Activated T-cell treated with anti-CD3 and anti-CD28 coated beads, Interleukin-2, amount 50 U/mL, for 1 hour (primary cell): ENCODE measurements around the gene FASN.
A peak's percentile ranks its signal among the peaks of the same experiment; 100 is the strongest.

Experiments used
- DNase-seq: peaks from one replicate; pipeline ENCODE4 v3.0.0-alpha.2; 2020

FASN gene

DNA sequence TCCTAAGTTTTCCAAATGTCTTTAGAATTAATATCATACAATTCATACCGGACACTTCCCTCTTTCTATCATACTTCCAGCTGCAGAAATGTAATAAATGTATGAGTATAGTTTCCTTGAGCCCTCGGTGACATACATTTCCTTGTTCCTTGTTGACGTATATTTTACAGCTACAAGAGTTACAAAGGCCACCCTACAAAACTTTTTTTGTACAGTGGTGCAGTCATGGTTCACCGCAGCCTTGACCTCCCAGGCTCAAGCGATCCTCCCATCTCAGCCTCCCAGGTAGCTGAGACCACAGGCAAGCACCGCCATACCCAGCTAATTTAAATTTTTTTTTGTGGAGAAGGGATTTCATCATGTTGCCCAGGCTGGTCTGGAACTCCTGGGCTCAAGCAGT, 25.2 kb downstream of the FASN start:
- DNase-seq: no peak

DNA sequence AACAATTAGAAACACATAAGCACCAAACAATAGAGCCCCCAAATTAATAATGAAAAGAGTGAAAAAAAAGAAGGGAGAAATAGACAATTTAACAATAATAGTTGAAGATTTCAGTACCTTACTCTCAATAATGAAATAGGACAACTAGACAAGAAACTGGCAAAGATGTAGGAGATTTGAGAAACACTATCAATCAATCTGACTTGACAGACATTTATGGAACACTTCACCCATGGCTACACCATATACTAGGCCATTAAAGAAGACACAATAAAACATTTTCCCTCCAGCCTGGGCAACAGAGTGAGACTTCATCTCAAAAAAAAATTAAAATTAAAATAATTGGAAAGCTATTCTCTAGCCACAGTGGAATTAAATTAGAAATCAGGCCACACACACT, 27.4 kb downstream of the FASN start:
- DNase-seq: no peak

DNA sequence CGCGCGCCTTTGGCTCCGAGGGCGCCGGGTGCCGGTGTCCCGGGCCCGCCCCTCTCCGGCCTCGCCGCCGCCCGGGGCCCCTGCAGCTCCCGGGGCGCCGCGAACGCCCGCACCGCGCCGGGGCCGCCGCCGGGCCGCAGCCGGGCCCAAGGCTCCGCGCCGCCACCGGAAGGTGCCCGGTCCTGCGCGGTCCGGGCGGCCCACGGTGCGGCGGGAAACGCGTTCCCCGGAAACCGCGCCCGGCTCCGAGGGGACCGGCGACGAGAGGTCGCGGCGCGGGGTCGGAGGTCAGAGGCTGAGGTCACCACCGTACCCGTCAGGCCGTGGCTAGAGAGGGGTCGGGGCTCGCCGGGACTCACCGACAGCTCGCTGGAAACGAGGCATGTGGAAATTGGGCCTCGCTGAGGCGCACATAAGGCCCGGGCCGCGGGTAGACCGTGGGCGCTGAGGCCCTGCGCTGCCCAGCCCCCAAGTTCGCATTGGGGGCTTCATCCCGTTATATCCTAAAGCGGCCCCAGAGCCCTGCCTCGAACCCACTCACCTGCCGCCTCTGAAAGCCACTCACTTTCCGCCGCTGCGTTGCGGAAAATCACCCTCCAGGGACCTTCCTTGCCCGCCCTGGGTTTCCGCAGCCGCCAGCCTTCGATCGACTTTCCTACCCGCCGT, 32.3 kb downstream of the FASN start, which contains the start of gene DUS1L:
Gene DUS1L (minus strand): TSS at position 167 of the 666 bp plus-strand sequence. CDS start 745 bp downstream, outside the sequence.
- peak; percentile 81 for DNase-seq

DNA sequence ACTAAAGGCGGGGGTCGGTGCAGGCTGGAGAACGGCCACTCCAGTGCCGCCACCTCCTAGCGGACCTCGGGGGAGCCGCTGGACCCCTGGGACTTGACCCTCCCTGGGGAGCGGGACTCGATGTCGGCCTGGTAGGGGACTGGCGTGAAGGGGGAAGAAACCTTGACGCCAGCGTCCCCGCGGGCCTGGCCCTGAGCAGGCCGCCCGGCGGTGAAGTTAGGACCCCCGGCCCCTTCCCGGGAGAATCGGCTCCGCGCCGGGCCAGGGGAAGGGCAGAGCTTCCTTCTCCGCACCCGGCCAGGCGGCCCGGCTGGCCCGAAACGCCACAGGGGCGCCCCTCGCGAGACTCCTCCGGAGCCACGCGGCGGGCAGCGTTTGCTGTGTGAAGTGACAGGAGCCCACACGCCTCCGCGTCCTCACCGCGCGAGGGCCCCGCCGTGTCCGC, 32.8 kb downstream of the FASN start:
- no peak for DNase-seq

DNA sequence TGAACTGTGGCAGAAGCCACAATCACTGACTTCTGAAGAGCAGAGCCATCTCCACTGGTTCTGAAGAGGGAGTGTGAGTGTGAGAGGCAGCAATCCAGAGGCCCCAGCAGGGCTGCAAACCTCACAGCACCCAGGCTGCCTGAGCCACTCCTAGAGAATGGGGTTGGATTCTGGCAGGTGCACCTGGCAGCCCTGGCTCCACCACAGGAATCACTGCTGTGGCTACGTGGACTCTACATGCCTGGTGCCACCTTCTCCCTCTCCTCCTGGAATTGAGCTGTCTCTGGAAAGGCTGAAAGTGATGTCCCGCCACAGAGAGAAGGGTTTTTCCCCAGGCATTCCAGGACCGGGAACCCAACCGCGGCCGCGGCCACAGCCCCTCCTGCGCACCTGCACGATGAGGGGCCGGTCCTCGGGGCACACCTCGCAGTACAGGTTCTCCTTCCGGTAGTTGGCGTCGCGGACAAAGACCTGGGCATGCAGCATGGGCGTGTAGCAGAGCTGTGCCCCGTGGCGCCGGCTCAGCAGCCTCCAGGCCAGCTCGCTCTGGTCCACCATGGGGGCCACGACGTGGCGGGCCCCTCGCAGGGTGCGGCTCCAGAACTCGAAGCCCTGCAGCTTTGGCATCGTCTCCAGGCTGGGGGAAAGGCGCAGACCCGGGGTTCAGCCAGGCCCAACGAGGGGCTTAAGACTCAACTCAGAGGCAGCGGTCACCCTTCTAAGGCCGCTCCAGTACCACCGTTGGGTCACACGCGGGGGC, 33.4 kb downstream of the FASN start:
- no peak for DNase-seq

DNA sequence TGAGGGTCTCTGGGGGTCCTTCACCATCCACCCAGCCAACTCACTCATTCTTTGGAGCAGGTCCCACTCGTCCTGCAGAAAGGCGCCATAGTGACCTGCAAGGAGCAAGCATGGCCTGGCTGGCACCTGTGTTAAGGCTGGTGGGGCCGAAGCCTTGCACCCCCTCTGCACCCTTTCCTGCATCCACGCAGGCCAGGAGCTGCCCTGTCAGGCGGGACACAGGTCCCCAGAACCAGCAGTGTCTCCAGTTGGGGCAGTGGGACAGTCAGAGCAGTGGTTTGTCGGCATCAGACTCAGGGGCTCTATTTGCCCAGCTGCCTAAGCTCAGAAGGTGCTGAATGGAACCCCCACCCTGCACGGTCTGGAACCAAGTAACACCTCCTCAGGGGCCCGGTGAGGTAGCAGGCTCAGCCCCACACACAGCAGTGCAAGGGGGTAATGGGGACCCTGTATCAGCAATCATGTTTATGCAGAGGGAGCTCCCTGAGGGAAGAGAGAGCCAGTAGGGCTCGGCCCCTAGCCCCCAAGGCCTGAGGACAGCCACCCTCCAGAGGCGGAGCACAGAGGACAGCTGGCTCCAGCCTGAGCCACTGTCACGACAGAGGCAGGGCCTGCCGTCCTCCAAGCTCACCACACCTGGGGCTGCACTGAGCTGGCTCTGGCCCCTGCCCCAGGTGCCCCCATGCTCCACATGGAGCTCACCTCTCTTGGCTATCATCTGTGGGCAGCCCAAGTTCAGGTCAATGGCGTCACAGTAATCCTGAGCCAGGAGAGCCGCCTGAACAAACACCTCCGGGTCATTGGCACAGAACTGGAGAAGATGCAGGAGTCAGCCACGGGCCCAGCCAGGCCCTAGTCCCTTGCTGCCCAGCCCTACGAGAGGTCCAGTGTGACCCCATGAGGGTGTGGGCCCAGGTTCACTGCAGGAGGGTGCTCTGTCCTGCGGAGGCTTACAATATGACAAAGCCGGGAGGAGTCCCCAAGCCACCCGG, 34.3 kb downstream of the FASN start:
- DNase-seq: no peak

DNA sequence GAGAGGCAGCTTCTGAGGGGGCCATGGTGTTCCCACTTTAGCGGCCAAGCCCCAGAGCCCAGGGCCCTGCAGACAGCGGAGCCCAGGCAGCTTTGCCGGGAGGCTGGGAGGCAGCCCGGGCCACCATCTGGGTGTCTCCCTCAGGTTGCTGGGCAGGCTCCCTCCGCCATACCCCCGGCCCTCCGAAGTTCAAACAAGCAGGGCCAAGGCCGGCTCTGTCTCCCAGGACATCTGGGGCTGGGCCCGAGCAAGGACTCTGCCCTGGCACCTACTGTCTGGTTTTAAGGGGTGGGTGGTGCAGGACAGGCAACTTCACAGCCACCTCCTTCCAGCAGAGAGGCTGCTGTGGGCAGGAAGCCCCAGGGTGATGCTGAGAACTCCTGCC, 35.1 kb downstream of the FASN start:
- DNase-seq: no peak

DNA sequence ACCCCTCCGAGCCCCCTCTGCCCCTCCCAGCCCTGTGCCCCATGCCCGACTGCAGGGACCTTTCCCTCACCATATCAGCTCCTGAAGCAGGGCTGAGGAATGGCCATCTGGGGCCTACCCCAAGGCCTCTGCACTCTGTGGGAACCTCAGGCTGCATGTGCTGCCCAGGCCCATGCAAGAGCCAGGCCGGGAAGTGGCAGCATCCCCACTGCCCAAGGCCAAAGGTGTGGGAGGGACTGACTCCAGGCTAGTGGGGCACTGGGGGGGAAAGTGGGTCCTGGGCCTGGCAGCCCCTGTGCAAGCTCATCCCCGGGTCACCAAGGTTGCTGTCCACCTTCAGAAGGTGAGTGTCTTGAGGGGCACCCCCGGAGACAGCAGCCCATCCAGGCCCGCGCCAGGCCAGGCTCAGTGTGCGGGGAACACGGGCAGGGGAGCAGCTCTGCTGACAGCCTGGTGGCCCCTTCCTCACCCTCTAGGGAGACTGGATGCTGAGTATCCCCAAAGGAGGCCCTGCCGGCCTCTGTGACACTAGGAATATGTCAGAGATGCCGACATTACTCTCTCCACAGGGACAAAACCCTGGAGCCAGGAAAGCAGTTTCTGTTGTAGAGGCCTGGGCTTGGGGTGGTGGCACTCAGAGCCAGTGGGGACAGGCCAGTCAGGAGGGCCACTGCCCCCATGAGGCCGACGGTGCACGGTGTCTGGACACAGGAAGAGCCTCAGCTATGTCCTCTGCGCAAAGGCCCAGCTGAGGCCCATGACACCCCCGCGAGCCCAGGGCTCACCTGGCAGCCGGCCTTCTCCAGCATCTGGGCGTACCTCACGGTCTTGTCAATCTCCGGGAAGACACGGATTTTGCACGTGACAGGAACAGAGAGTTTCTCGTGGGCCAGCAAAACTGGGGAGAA, 35.7 kb downstream of the FASN start:
- DNase-seq: no peak

DNA sequence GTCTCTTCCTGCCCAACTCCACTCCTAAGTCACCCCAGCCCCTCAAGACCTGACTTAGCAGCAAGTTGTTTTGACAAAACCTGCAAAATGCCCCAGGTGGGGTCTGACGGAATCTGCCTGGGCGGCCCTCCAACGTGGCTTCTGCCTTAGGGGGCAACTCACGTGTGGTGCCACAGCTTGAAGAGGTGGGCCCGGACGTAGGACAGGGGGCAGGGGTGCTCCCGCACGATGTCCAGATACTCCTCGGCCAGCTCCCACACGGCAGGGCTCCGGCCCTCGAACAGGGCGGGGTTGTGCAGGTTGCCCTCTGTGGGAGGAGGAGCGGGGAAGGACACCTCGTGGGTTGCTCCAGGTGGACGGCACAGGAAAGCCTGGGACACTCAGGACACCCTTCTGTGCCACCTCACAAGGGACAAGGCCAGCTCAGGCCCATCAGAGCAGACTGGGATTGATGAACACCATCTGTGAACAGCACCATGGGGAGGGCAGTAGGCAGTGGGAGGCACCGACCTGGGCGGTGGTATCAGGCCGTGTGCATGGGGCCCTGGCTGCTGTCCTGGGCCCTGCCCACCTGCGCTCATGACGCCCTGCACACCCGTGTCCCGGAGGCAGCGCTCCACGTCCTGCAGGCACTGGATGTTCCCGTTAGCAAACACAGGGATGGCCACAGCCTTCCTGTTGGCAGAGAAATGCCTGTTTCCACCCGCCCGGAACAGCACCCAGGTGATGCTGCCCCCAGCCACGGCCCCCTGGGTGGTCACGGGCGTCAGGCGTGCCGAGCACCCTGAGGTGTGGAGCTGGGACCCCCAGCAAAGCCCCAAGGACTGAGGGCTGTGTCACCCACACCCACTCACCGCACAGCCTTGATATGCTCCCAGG, 36.8 kb downstream of the FASN start:
- DNase-seq: no peak

DNA sequence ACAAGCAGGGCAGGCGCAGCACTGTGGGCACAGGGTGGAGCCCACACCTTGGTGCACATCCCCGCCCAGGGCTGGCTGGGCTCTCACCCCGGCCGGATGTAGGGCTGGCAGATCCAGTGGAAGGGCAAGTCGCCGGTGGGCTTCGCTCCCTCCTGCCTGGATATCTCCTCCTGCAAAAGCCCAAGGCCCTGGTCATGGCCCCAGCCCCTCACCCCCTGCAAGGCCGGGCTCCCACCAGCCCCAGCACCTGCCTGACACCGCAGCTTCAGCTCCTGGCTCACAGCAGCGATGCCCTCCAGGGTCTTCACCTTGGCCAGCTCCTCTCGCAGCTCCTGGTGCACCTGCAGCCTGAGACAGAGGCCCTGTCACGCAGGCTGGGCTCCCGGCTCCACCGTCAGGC, 37.4 kb downstream of the FASN start:
- DNase-seq: no peak

DNA sequence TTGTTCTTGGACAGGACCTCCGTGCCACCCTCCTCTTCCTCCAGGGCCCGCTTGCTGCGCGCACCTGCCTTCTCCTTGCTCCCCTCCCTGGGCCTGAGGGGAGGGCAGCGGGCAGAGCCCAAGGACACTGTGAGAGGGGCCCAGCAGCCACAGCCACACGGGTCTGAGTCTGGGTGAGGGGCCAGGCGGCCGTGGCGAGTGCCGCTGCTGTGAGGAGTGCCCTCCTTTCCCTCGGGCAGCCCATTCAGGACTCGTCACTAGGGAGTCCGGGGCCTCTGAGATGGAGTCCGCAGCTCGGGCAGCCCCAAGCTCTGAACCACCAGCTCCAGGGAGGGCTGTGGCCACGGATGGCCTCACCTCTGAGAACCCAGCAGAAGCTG, 38.0 kb downstream of the FASN start:
- DNase-seq: no peak

DNA sequence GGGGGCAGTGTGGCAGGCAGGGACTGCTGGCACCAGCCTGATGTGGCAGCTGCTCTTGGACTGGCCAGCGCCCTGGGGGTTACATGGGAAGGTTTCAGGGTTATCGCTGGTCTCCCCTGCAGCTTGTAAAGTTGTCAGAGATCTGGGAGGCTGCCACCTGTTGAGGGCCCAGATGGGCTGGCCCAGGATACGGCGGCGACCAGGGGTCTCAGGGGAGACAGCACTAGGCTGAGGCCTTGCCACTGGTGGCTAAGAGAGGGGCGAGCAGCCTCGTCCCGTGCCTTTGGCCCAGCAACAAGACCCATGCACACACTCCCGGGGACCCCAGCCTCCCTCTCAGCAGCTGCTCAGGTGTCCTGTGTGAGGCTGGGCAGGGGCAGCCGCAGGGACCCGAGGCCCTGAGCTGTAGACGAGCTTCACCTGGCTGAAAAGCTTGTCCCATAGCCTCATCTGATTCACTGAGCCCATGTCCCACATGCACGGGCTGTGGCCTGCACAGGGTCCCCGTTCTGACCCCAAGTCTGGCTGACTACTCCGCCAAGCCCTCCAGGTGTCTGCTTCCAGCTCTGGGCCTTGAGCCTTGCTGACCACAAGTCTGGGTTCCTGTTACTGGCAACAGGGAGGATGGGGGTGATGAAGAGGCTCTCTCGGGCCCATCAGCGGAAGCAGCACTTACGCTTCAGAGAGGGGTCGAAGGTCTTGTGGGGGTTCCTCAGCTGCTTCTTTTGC, 38.6 kb downstream of the FASN start:
- no peak for DNase-seq

DNA sequence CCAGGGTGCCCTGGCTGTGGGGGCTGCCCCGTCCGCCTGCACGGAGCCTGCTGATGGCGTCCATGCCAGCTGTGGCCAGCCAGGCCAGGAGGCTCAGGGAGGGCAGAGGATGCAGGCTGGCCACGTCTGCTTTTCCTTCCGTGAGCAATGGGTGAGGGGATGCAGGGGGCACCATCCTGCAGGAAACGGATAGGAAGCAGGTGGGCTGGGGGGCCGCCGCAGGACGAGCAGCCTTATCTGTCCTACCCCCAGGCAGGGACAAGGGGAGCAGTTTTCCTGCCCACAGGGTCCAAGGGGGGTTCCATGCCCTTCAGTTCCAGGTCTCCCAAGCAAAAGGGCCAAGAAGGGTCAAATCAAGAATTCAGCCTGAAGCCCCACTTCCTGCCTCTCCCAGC, 39.2 kb downstream of the FASN start:
- no peak for DNase-seq

DNA sequence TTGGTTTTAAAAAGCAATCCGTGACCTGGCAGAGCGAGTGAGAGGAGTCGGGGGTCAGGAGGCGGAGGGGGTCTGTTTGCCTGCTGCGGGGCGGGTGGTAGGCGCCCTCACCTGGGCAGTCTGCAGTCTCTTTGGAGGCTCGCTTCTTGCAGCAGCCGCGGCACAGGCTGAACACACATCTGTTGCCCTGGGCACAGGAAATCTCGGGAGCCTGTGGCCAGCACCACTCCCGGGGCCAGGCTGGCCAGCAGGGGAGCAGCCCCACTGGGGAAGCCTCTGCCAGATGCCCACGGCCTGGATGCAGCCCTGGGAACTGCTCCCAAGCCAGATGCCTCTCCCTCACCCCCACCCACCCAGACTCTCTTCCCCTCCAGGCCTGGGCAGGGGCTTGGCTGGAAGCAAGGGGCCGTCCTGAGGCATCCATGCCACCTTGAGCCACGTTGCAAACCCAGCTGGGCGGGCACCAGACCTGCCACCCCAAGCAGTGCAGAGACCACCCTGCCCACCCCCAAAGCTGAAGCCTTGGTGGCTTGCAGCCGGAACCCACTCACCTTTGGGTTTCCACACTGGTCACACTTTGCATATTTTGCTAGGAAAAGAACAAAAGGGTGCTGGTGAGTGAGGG, 39.7 kb downstream of the FASN start:
- no peak for DNase-seq

DNA sequence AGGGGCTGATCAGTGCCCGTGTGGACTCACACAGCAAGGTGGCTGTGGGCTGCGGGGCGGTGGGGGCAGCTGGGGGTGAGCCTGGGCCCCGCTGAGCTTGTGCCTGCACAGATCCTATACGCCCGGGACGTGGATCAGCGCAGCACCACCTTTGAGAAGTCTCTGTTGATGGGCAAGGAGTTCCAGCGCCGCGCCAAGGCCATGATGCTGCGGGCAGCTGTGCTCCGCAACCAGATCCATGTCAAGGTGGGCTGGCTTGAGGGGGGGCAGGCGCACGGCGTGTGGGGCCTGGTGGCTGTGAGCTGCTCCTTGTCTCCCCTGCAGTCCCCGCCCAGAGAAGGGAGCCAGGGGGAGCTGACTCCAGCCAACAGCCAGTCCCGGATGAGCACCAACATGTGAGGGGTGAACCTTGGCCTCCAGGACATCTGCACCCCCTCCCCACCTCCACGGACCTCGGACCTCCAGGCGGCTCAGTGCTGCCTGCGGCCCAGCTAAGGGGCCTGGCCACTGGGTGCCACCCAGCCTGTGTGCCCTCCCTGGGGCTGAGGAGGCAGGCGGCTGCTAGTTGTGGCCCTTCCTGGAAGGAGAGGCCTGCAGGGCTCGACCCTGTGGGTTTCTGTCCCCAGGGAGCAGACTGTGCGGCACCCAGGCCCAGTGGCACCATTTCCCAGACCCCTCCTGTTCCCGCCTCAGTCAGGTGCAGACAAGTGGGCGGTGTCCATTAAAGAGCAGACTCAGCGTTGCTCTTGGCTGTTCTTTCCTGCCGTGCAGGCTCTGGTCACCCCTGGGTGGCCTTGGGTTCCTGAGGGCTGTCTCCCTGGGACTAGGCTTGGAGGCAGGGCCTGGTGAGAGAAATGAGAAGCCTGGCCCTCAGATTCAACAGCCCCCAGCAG, 41.1 kb downstream of the FASN start:
- no peak for DNase-seq

DNA sequence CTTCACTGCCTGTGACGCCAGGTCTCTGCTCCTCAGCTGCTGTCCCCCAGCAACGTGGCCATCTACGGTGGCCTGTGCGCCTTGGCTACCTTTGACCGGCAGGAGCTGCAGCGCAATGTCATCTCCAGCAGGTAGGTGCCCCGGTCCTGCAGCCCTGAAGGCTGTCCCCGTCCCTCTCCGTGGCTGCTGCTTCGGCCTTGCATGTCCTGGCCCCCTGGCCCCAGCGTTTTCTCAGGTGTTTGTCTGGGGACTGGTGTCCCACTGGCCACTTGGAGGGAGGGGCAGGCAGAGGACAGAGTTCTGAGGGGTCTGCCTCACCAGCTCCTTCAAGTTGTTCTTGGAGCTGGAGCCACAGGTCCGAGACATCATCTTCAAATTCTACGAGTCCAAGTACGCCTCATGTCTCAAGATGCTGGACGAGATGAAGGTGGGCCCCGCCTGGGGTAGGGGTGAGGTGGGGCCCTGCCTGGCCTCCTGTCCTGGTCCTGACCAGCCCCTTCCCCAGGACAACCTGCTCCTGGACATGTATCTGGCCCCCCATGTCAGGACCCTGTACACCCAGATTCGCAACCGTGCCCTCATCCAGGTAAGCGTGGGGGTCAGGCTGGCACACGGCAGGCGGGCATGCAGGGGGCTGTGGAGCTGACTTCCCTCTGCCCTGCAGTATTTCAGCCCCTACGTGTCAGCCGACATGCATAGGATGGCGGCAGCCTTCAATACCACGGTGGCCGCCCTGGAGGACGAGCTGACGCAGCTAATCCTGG, 41.9 kb downstream of the FASN start:
- DNase-seq: no peak

DNA sequence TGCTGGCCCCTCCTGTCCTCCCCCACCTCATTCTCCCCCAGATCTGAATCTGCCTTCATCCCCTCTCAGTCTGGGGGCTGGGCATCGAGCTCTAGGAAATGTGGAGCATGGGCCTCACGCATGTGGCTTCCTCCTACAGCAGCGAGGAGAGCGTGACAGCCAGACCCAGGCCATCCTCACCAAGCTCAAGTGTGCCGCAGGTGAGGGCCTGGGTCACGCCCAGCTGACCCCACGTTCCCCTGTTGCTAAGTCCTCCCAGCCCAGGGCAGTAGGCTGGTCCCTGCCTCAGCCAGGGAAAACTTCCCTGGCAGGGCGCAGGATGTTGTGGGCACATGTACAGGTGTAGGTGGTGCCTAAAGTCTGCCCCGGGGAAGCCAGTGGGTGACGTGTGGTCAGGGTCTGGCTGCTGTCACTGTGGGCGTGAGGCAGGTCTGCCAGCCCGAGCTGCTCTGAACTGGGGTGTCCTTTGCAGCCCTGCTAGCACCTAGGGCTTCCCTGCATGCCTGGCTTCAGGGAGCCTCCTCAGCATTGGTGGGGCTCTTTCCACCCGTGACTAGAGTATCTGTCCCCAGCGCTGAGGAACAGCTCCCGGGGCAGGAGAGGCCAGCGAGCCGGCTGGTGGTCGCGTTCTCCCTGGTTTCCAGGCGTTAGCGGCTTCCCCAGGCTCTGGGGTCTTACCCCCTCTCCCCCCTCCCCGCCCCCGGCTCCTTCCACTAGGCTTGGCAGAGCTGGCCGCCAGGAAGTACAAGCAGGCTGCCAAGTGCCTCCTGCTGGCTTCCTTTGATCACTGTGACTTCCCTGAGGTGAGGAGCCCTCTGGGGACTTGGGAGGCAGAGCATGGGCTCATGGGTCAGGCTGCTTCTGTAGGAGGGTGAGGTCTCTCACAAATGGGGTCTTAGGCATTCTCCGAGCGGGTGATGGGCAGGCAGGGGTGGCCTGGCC, 42.7 kb downstream of the FASN start:
- no peak for DNase-seq
